Small intestine (tissue), 7 donors: ENCODE measurements around the gene ASB2. TPM values are rescaled to one million over a fixed set of nuclear protein-coding genes. Genes with fewer than 3 reads are reported as not detected.

Source experiments
- DNase-seq, 2 donors: peaks; one replicate each; pipeline versions ENCODE4 v3.0.0 to v3.0.0-alpha.2; 2013
- FAIRE-seq: peaks from 2 replicates; lab custom pipeline; 2012; peaks lifted over from hg19 to GRCh38; lab: Jason Lieb, UNC
- H3K27ac ChIP-seq, 3 donors: one replicate each; pipeline ENCODE4 v1.5.1; 2013; ENCODE audit warnings: low read length in 2 of 3, mild to moderate bottlenecking in 2 of 3, control low read depth in 1 of 3, inconsistent platforms in 1 of 3, low read depth in 1 of 3, moderate library complexity in 1 of 3
- H3K27me3 ChIP-seq, 3 donors: one replicate each; pipeline ENCODE4 v1.6.1; 2013; ENCODE audit warnings: low read length in 3 of 3, inconsistent platforms in 1 of 3; ENCODE audit not compliant: control insufficient read depth in 3 of 3, insufficient read depth in 3 of 3
- H3K36me3 ChIP-seq, 3 donors: one replicate each; pipeline ENCODE4 v1.6.1; 2013; ENCODE audit warnings: low read length in 3 of 3, inconsistent platforms in 1 of 3, low read depth in 1 of 3, mild to moderate bottlenecking in 1 of 3, moderate library complexity in 1 of 3; ENCODE audit not compliant: control insufficient read depth in 3 of 3, insufficient read depth in 2 of 3
- H3K4me1 ChIP-seq, 3 donors: one replicate each; pipeline ENCODE4 v1.6.1; 2013; ENCODE audit warnings: low read length in 2 of 3, inconsistent platforms in 1 of 3, low read depth in 1 of 3, mild to moderate bottlenecking in 1 of 3, moderate library complexity in 1 of 3; ENCODE audit not compliant: control insufficient read depth in 3 of 3, insufficient read depth in 2 of 3
- H3K4me3 ChIP-seq, 3 donors: one replicate each; pipeline ENCODE4 v1.5.1; 2013; ENCODE audit warnings: low read length in 3 of 3, control low read depth in 1 of 3, inconsistent platforms in 1 of 3, low read depth in 1 of 3, mild to moderate bottlenecking in 1 of 3, moderate library complexity in 1 of 3
- H3K9me3 ChIP-seq, 2 donors: one replicate each; pipeline ENCODE4 v1.6.1; 2013; ENCODE audit warnings: low read depth in 1 of 2, low read length in 1 of 2; ENCODE audit not compliant: control insufficient read depth in 2 of 2, insufficient read depth in 1 of 2
- WGBS, 3 donors: extraction: QIAGEN DNeasy Blood & Tissue Kit; methylation state at CpG; one replicate each; pipeline ENCODE4 v1.1.7; 2013; 5-methylcytosine and 5-hydroxymethylcytosine counted together
- polyA plus RNA-seq, 4 donors: library from polyadenylated mRNA; stranded (reverse) in 3 of 4; unstranded in 1 of 4; fragments of 200-250 nt in 3 of 4; fragments of 120-200 nt in 1 of 4; gene quantifications; one replicate each; pipeline versions ENCODE4 v1.2.1 to v1.2.3, GENCODE V29; 2013
- donor health status: healthy with polysubstance abuse.
- donor health status: control.
- donor health status: control.
- donor health status: Bipolar disorder and iron deficiency.
- donor health status: healthy.

ASB2 gene
- polyA plus RNA-seq, 4 donors: 1.3 to 5.6 (median 4.2) TPM

GRCh38 chr14:93980456-93981201 is 4.3 kb upstream of the ASB2 start:
- H3K27me3 ChIP-seq: no peaks in the 10 kb centered on the region
- DNase-seq: no peak
- FAIRE-seq: no peak
- 66 to 79% (median 76%) methylated on average over 11 of the region's 11 CpGs for WGBS, 3 donors
- no peaks in the 10 kb centered on the region for H3K36me3 ChIP-seq
- H3K4me1 ChIP-seq: peaks cover 0 to 3% (median 0%) of the 10 kb centered on the region in 3 donors
- H3K9me3 ChIP-seq: no peaks in the 10 kb centered on the region
- H3K27ac ChIP-seq: no peak overlapping the region
- no peak overlapping the region for H3K4me3 ChIP-seq

GRCh38 chr14:93978735-93979134 is 2.4 kb upstream of the ASB2 start:
- Histone ChIP-seq H3K4me3 (no peak overlapping the region), H3K27me3 (no peaks in the 10 kb centered on the region), H3K9me3 (no peaks in the 10 kb centered on the region), H3K36me3 (no peaks in the 10 kb centered on the region), H3K27ac (peak overlapping the region in 2 of 3 donors; percentile 22 to 56), H3K4me1 (peaks cover 0 to 3% (median 0%) of the 10 kb centered on the region in 3 donors)
- FAIRE-seq (no peak), DNase-seq (no peak)
- 70 to 81% (median 79%) methylated on average over 4 of the region's 4 CpGs for WGBS, 3 donors

- H3K27ac ChIP-seq: peak overlapping the region; percentile 25 to 56 (median 53)
- peak in 1 of 2 donors; percentile 58 for DNase-seq
- H3K9me3 ChIP-seq: no peaks in the 10 kb centered on the region
- no peak for FAIRE-seq
- H3K4me3 ChIP-seq: no peak overlapping the region
- 66 to 82% (median 81%) methylated on average over 11 of the region's 11 CpGs for WGBS, 3 donors
- H3K4me1 ChIP-seq: peaks cover 0 to 3% (median 0%) of the 10 kb centered on the region in 3 donors
- no peaks in the 10 kb centered on the region for H3K36me3 ChIP-seq
- H3K27me3 ChIP-seq: no peaks in the 10 kb centered on the region
Measured at GRCh38 chr14:93977790-93978581, 1.6 kb upstream of the ASB2 start.

GRCh38 chr14:93977171-93977570 is 801 bp upstream of the ASB2 start:
- no peak overlapping the region for H3K4me3 ChIP-seq
- FAIRE-seq: no peak
- H3K27ac ChIP-seq: peak overlapping the region; percentile 53 to 56 (median 56)
- H3K9me3 ChIP-seq: no peaks in the 10 kb centered on the region
- H3K27me3 ChIP-seq: no peaks in the 10 kb centered on the region
- no peak for DNase-seq
- H3K36me3 ChIP-seq: no peaks in the 10 kb centered on the region
- 63 to 70% (median 68%) methylated on average over 5 of the region's 5 CpGs for WGBS, 3 donors
- H3K4me1 ChIP-seq: peaks cover 0 to 3% (median 0%) of the 10 kb centered on the region in 3 donors

GRCh38 chr14:93975791-93976476 is 436 bp downstream of the ASB2 start:
- peak overlapping the region in 2 of 3 donors; percentile 13 to 32 for H3K4me3 ChIP-seq
- peak overlapping the region; percentile 17 to 56 (median 56) for H3K27ac ChIP-seq

GRCh38 chr14:93974833-93975232 is 1.5 kb downstream of the ASB2 start:
- Histone ChIP-seq H3K27ac (peak overlapping the region in 2 of 3 donors; percentile 38 to 56), H3K36me3 (no peaks in the 10 kb centered on the region), H3K27me3 (no peaks in the 10 kb centered on the region), H3K4me1 (peaks cover 0 to 6% (median 0%) of the 10 kb centered on the region in 3 donors), H3K4me3 (peak overlapping the region in 1 of 3 donors; percentile 13), H3K9me3 (no peaks in the 10 kb centered on the region)
- DNase-seq (no peak), FAIRE-seq (no peak)
- 73 to 86% (median 85%) methylated on average over 12 of the region's 12 CpGs for WGBS, 3 donors

More at GRCh38 chr14:93975791-93976476, 436 bp downstream of the ASB2 start:
- peaks cover 0 to 3% (median 0%) of the 10 kb centered on the region in 3 donors for H3K4me1 ChIP-seq
- no peaks in the 10 kb centered on the region for H3K36me3 ChIP-seq
- FAIRE-seq: no peak
- no peaks in the 10 kb centered on the region for H3K27me3 ChIP-seq
- WGBS, 3 donors: 51 to 61% (median 52%) methylated on average over 9 of the region's 9 CpGs
- no peak for DNase-seq
- no peaks in the 10 kb centered on the region for H3K9me3 ChIP-seq

GRCh38 chr14:93974299-93974698 is 2.1 kb downstream of the ASB2 start:
- H3K4me1 ChIP-seq: peaks cover 0 to 7% (median 0%) of the 10 kb centered on the region in 3 donors
- no peaks in the 10 kb centered on the region for H3K36me3 ChIP-seq
- no peaks in the 10 kb centered on the region for H3K9me3 ChIP-seq
- peak overlapping the region in 1 of 3 donors; percentile 13 for H3K4me3 ChIP-seq
- DNase-seq (no peak), FAIRE-seq (no peak)
- H3K27me3 ChIP-seq: no peaks in the 10 kb centered on the region
- WGBS, 3 donors: 78 to 84% (median 82%) methylated on average over 6 of the region's 6 CpGs
- H3K27ac ChIP-seq: peak overlapping the region in 1 of 3 donors; percentile 45

- Histone ChIP-seq H3K27ac (peak overlapping the region in 1 of 3 donors; percentile 24), H3K4me1 (peaks cover 0 to 7% (median 0%) of the 10 kb centered on the region in 3 donors), H3K9me3 (no peaks in the 10 kb centered on the region), H3K4me3 (peak overlapping the region in 1 of 3 donors; percentile 23), H3K27me3 (no peaks in the 10 kb centered on the region), H3K36me3 (no peaks in the 10 kb centered on the region)
- WGBS, 3 donors: 74 to 94% (median 79%) methylated on average over 5 to 6 of the region's 6 CpGs
- no peak for DNase-seq
- no peak for FAIRE-seq
Measured at GRCh38 chr14:93973607-93974006, 2.8 kb downstream of the ASB2 start.
